ENCODE measurements around the gene NOXO1.

The NOXO1 gene

GRCh38 chr16:1997494-1998359 is 16.5 kb upstream of the NOXO1 start:
- TF ChIP-seq CTCF (IDR thresholded peaks at IDR 0.05; ENCODE audit: unreplicated experiment in 3 of 3), result no peak

DNA sequence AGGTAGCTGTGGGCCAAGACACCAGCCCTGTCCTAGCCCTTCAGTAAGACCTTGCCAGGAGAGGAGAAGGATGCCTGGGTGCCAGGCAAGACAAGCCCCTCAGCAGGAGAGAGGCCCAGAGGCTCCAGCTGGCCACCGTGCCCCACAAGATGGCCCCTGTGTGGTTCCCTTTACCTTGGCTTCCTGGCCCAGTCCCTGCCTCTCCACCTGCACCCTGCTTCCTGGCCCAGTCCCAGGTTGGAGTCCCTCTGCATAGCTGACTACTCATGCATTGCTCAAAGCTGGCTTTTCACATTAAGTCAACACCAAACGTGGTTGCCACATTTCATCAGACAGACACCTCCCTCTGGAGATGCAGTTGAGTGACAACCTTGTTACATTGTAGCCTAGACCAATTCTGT is 12.5 kb upstream of the NOXO1 start:
- Mint-ChIP-seq H3K27ac (peak overlapping the region in 2 of 3 experiments; percentile 35 to 54), H3K27me3 (ENCODE audit: low read depth) (peaks cover 47% of the 10 kb centered on the region), H3K9me3 (no peaks in the 10 kb centered on the region), H3K36me3 (ENCODE audit: low read depth) (peaks cover 16% of the 10 kb centered on the region), H3K4me1 (peaks cover 5% of the 10 kb centered on the region), H3K4me3 (peak overlapping the region; percentile 33 to 68 (median 52))
- no peak for TF ChIP-seq CTCF (IDR thresholded peaks at IDR 0.05; ENCODE audit: unreplicated experiment in 3 of 3)

More at GRCh38 chr16:1997494-1998359, 16.5 kb upstream of the NOXO1 start:
- Mint-ChIP-seq H3K4me1 (no peaks in the 10 kb centered on the region), H3K36me3 (ENCODE audit: low read depth) (peaks cover 23% of the 10 kb centered on the region), H3K27me3 (ENCODE audit: low read depth) (peaks cover 19% of the 10 kb centered on the region), H3K9me3 (no peaks in the 10 kb centered on the region), H3K27ac (no peak overlapping the region), H3K4me3 (no peak overlapping the region)

DNA sequence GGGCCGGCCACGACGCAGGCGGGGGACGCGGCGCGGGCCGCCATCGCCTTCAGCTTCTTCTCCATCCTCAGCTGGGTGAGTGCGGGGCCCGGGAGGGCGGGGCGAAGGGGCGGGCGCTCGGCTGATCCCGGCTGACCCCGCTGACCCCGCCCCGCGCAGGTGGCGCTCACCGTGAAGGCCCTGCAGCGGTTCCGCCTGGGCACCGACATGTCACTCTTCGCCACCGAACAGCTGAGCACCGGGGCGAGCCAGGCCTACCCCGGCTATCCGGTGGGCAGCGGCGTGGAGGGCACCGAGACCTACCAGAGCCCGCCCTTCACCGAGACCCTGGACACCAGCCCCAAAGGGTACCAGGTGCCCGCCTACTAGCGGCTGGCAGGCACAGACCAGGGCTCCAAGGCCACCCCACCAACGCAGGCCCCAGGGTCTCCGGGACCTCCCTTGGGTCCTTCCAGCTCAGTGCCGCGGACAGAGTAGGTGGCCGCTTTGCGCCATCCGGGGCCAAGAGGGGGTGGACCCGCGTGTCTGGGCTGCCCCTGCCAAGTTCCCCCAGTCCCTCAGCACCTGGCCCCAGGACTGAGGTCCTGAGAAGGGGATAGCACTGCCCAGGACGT is 11.5 kb upstream of the NOXO1 start:
- H3K4me3 Mint-ChIP-seq, result no peak overlapping the region

DNA sequence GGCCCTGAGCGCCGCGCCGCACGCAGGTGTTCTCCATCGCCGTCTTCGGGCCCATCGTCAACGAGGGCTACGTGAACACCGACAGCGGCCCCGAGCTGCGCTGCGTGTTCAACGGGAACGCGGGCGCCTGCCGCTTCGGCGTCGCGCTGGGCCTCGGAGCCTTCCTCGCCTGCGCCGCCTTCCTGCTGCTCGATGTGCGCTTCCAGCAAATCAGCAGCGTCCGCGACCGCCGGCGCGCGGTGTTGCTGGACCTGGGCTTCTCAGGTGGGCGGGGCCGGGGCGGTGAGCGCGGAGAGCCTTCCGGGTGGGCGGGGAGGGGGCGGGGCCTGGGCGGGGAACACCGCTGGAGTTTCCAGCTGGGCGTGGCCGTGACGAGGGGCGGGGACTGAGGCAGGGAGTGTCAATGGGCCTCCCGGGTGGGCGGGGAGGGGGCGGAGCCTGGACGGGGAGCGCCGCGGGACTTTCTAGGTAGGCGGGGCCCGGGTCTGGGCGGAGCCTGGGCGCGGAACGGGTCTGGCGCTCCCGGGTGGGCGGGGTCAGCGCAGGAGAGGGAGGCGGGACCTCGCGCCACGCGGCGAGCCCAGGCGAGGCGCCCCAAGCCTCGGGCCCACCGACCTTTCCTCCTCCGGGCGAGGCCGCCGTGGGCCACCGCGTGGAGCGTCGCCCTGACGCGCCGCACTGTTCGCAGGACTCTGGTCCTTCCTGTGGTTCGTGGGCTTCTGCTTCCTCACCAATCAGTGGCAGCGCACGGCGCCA is 10.9 kb upstream of the NOXO1 start:
- H3K9me3 Mint-ChIP-seq, result no peaks in the 10 kb centered on the region
- peaks cover 9% of the 10 kb centered on the region for H3K4me1 Mint-ChIP-seq
- peaks cover 61% of the 10 kb centered on the region for H3K27me3 Mint-ChIP-seq (ENCODE audit: low read depth)
- H3K4me3 Mint-ChIP-seq, result peak overlapping the region in 2 of 3 experiments; percentile 21 to 38
- peaks cover 10% of the 10 kb centered on the region for H3K36me3 Mint-ChIP-seq (ENCODE audit: low read depth)
- no peak for TF ChIP-seq CTCF (IDR thresholded peaks at IDR 0.05; ENCODE audit: unreplicated experiment in 3 of 3)
- no peak overlapping the region for H3K27ac Mint-ChIP-seq

More for the DNA sequence above, 11.5 kb upstream of the NOXO1 start:
- Mint-ChIP-seq H3K36me3 (ENCODE audit: low read depth) (peaks cover 14% of the 10 kb centered on the region), H3K4me1 (peaks cover 9% of the 10 kb centered on the region), H3K27ac (no peak overlapping the region), H3K27me3 (ENCODE audit: low read depth) (peaks cover 56% of the 10 kb centered on the region), H3K9me3 (no peaks in the 10 kb centered on the region)
- no peak for TF ChIP-seq CTCF (IDR thresholded peaks at IDR 0.05; ENCODE audit: unreplicated experiment in 3 of 3)

- Mint-ChIP-seq H3K36me3 (ENCODE audit: low read depth) (peaks cover 14% of the 10 kb centered on the region), H3K27ac (no peak overlapping the region), H3K4me1 (peaks cover 9% of the 10 kb centered on the region), H3K9me3 (no peaks in the 10 kb centered on the region), H3K4me3 (peak overlapping the region in 2 of 3 experiments; percentile 56 to 57), H3K27me3 (ENCODE audit: low read depth) (peaks cover 66% of the 10 kb centered on the region)
- no peak for TF ChIP-seq CTCF (IDR thresholded peaks at IDR 0.05; ENCODE audit: unreplicated experiment in 3 of 3)
These were observed 10.3 kb upstream of the NOXO1 start for GRCh38 chr16:1991588-1991947.

Data from nephron (organoid).